ENCODE results near the gene FOSB.

GRCh38 chr19:45419396-45419795, 48.4 kb upstream of the FOSB start:
- no peak for TF ChIP-seq CTCF (IDR thresholded peaks at IDR 0.05)
- TF ChIP-seq POLR2A (IDR thresholded peaks at IDR 0.05), result no peak
- no peak for TF ChIP-seq POLR2AphosphoS5 (IDR thresholded peaks at IDR 0.05)

Measured in prostate gland (tissue), 2 donors.